A375 (cell line): Measurements from ENCODE around the gene KPNB1. TPM values are rescaled to one million over a fixed set of nuclear protein-coding genes. Genes with fewer than 3 reads are reported as not detected.

Experiments used
- small RNA-seq: library from RNA; depleted of rRNA; stranded (forward); fragments of <200 nt; gene quantifications from one replicate; pipeline ENCODE3, GENCODE V24; 2014
- total RNA-seq: library from RNA; depleted of rRNA; stranded (reverse); fragments of >200 nt; shearing (Covaris generic); gene quantifications from 2 replicates; pipeline ENCODE4 v1.2.3, GENCODE V29; 2014; rRNA removed

Gene KPNB1
- 293 and 396 TPM in 2 replicates for total RNA-seq

DNA sequence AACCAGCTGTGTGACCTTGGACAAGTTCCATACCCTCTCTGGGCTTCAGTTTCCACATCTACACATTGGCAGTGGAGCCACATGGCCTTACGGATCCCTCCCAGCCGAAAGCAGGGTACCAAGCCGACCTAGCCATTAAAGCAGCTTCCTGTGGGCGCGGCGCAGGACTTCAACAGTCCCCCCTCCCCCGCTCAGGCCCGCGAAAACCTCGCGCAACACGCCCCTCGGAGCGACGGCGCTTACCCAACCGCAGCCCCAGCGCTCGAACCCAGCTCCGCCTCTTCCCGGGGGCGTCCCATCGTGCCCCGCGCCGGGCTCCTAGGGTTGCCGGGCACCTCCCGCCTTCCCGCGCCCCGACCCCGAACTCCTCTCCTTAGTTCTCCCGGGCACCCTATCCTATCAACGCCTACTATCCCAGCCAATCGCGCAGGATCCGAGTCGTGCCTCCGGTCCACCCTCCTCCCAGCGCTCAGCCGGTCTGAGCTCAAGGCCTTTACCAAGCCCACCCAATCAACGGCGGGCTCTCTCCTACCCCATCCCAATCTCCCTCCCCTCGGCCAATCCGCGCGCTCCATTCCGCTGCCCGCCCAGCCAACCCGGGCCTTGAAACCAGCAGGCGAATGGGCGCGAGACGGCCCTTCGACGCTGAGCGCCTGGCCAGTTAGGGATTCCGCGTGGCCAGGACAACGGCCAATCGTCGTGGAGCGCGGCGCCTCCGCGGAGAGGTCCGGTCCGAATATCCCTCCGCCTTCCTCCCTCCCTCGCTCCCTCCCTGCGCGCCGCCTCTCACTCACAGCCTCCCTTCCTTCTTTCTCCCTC is at the start of gene KPNB1:
TSS of gene KPNB1 (plus strand) at position 767 of the 819 bp plus-strand sequence. CDS start 326 bp downstream, outside the sequence.

GRCh38 chr17:47693731-47694580 is 44.2 kb downstream of the KPNB1 start, which contains the start of gene TBKBP1:
TSS of gene TBKBP1 (plus strand) at chr17:47694161. CDS start at chr17:47696113, 1,952 bp downstream.

DNA sequence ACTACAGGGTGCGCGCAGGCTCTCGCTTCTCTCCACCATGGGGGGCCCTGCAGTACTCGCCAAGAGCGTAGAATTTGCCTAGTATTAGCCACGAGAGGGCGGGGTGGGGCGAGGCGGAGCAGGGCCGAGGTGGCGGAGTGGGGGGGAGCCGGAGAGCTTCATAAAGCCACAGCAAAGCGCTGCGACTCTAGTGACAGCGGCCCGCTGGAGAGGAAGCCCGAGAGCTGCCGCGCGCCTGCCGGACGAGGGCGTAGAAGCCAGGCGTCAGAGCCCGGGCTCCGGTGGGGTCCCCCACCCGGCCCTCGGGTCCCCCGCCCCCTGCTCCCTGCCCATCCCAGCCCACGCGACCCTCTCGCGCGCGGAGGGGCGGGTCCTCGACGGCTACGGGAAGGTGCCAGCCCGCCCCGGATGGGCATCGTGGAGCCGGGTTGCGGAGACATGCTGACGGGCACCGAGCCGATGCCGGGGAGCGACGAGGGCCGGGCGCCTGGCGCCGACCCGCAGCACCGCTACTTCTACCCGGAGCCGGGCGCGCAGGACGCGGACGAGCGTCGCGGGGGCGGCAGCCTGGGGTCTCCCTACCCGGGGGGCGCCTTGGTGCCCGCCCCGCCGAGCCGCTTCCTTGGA is 83.4 kb downstream of the KPNB1 start, which contains the start of gene TBX21:
TSS of gene TBX21 (plus strand) at position 190 of the 627 bp plus-strand sequence. CDS start at position 409, 219 bp downstream.

Small RNA genes lying within 50 kb of the gene (small RNA-seq; reads per million reads assigned to genes)
- gene AC015674.1: not detected

Other genes with a start within 250 kb of the KPNB1 start
- gene NPEPPS, start 118.8 kb upstream of the KPNB1 start, total RNA-seq: 32.6 and 43.2 TPM in 2 replicates
- 4.7 and 10.4 TPM in 2 replicates for gene TBKBP1, start 44.2 kb downstream of the KPNB1 start, total RNA-seq
- not detected in 2 replicates for gene TBX21, start 83.3 kb downstream of the KPNB1 start, total RNA-seq
- gene OSBPL7, start 171.9 kb downstream of the KPNB1 start, total RNA-seq: 8.3 and 11.6 TPM in 2 replicates
- gene MRPL10, start 181.6 kb downstream of the KPNB1 start, total RNA-seq: 49.2 and 50.4 TPM in 2 replicates
- 0.32 and 0.98 TPM in 2 replicates for gene LRRC46, start 181.8 kb downstream of the KPNB1 start, total RNA-seq
- gene SCRN2, start 191.4 kb downstream of the KPNB1 start, total RNA-seq: 33.2 and 39.8 TPM in 2 replicates
- 0.21 TPM in 1 of 2 replicates, not detected in the other for gene SP6, start 201.2 kb downstream of the KPNB1 start, total RNA-seq
- gene SP2, start 246.3 kb downstream of the KPNB1 start, total RNA-seq: 4.0 and 5.4 TPM in 2 replicates